ENCODE data around the gene APCDD1L. TPM values are rescaled to one million over a fixed set of nuclear protein-coding genes. Genes with fewer than 3 reads are reported as not detected.

The APCDD1L gene
- total and polyA plus RNA-seq, 2 of the 8 experiments (the other 6 are each of a cell fraction or from before 2014, with no cell fraction given), result 0.83 to 3.1 TPM

DNA sequence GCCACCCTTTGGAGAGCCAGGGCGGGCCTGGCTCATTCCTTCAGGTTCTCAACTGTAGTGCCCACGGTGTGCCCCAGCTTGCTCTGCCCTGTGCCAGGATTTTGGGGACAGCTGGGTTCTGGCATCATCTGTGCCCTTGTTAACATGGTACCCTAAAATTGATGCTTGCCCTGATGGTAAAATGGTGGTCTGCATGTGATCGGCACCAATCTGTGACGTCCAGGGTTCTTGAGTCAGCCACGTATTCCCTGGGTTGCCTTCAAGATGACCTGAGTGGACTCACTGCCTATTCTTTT lies 31.2 kb upstream of the APCDD1L start:
- H2AK5ac ChIP-seq (ENCODE audit: low read depth, low read length), result no peak overlapping the region
- no peaks in the 10 kb centered on the region for H3K23me2 ChIP-seq (ENCODE audit: low read depth, low read length)
- H3K4me1 ChIP-seq (replicated peaks in 1 of 4; ENCODE audit: control insufficient read depth in 3 of 4, insufficient read depth in 4 of 4, low read length in 3 of 4), result no peaks in the 10 kb centered on the region; a peak in 1 of 7 replicates
- no peak overlapping the region for H3K14ac ChIP-seq (ENCODE audit: insufficient read length)
- no peak overlapping the region; the same call in 1 of the 2 replicates for H4K8ac ChIP-seq (ENCODE audit: extremely low read depth, insufficient read depth, low read length)
- no peak overlapping the region for H3K4me3 ChIP-seq (ENCODE audit: extremely low read depth in 1 of 4, insufficient read depth in 2 of 4, low read depth in 3 of 4, low read length in 4 of 4)
- H4K5ac ChIP-seq (ENCODE audit: insufficient read length, low read depth, low read length), result no peak overlapping the region
- WGBS, 2 experiments (ENCODE audit: extremely low coverage in 1 of 2, insufficient coverage in 1 of 2, insufficient read length in 1 of 2, insufficient replicate concordance in 2 of 2, low coverage in 1 of 2, low lambda C conversion rate in 2 of 2, missing lambda C conversion rate in 1 of 2), result 91% methylated on average over 5 of the region's 5 CpGs; no CpG with 5 or more reads in 1 of the 2 experiments
- H3K9ac ChIP-seq (replicated peaks in 1 of 4; ENCODE audit: extremely low read depth in 1 of 4, low read depth in 3 of 4, low read length in 3 of 4), result no peak overlapping the region
- H3K23ac ChIP-seq (ENCODE audit: insufficient read length), result no peak overlapping the region
- H2BK12ac ChIP-seq (ENCODE audit: low read depth, low read length), result no peak overlapping the region
- H2AFZ ChIP-seq (ENCODE audit: low read length), result no peak overlapping the region
- H4K91ac ChIP-seq (replicated peaks; ENCODE audit: insufficient read length, low read length), result no peak overlapping the region
- no peaks in the 10 kb centered on the region for H3K79me2 ChIP-seq (ENCODE audit: control insufficient read depth in 1 of 2, insufficient read depth in 2 of 2, low read length in 2 of 2)
- H2BK120ac ChIP-seq (replicated peaks; ENCODE audit: low read depth, low read length), result no peak overlapping the region
- H3K18ac ChIP-seq (ENCODE audit: extremely low read depth, low read length), result no peak overlapping the region
- H3K4me2 ChIP-seq (ENCODE audit: insufficient read depth in 1 of 2, low read depth in 2 of 2, low read length in 2 of 2), result no peak overlapping the region
- FAIRE-seq (no peak), DNase-seq (ENCODE audit: low read depth in 1 of 2, low spot score in 2 of 2) (peak in 1 of 2 experiments; percentile 34)
- H3K56ac ChIP-seq (replicated peaks; ENCODE audit: insufficient read length, low read depth, low read length), result no peak overlapping the region
- CTCF ChIA-PET (ENCODE audit: partially characterized antibody), result interaction anchor here (0.5 kb wide), 1 partner anchor 306 kb away, joined by 3 read pairs; the partner anchor contains the start of gene GNAS
- no peak overlapping the region for H2BK15ac ChIP-seq (ENCODE audit: low read length)
- no peaks in the 10 kb centered on the region for H3K9me3 ChIP-seq (ENCODE audit: insufficient read depth in 2 of 2, low read depth in 1 of 2, low read length in 1 of 2)
- no peak overlapping the region for H2BK20ac ChIP-seq (ENCODE audit: low read length)
- no peaks in the 10 kb centered on the region for H3K27me3 ChIP-seq (replicated peaks in 1 of 4; ENCODE audit: control insufficient read depth in 3 of 4, extremely low read depth in 1 of 4, insufficient read depth in 3 of 4, low read length in 3 of 4)
- no peak overlapping the region for H2BK5ac ChIP-seq (ENCODE audit: low read depth, low read length)
- no peaks in the 10 kb centered on the region for H3K79me1 ChIP-seq (ENCODE audit: low read depth, low read length)
- no peak overlapping the region for H3K27ac ChIP-seq (ENCODE audit: low read depth, low read length)
- no peaks in the 10 kb centered on the region for H3K36me3 ChIP-seq (ENCODE audit: control insufficient read depth in 2 of 4, insufficient read depth in 4 of 4, low read length in 3 of 4)
- POLR2A ChIA-PET (ENCODE audit: partially characterized antibody), result no interaction called here
- no peak overlapping the region for H3K4ac ChIP-seq (replicated peaks; ENCODE audit: insufficient read length, low read depth, low read length)
- no peaks in the 10 kb centered on the region for H4K20me1 ChIP-seq (replicated peaks in 1 of 2; ENCODE audit: control insufficient read depth in 1 of 2, insufficient read depth in 2 of 2, low read length in 2 of 2)
- TF ChIP-seq USF2 (IDR thresholded peaks at IDR 0.05; ENCODE audit: low read length) (no peak), SP1 (IDR thresholded peaks at IDR 0.05; ENCODE audit: low read depth, low read length) (no peak), RFX5 (IDR thresholded peaks at IDR 0.05; ENCODE audit: borderline replicate concordance, low read depth, low read length) (no peak), NANOG (IDR thresholded peaks at IDR 0.05; ENCODE audit: insufficient read depth, low read depth, low read length, poor library complexity, severe bottlenecking) (no peak), SRF (IDR thresholded peaks at IDR 0.05; ENCODE audit: low read depth, low read length) (no peak), BCL11A (IDR thresholded peaks at IDR 0.05; ENCODE audit: low read depth in 2 of 2, low read length in 2 of 2) (no peak), EP300 (IDR thresholded peaks at IDR 0.05; ENCODE audit: borderline replicate concordance in 1 of 2, low read depth in 2 of 2, low read length in 2 of 2) (no peak), BRCA1 (IDR thresholded peaks at IDR 0.05; ENCODE audit: low read depth, low read length) (no peak), EGR1 (IDR thresholded peaks at IDR 0.05; ENCODE audit: borderline replicate concordance, low read depth, low read length) (no peak), JUND (IDR thresholded peaks at IDR 0.05; ENCODE audit: low read length) (no peak), POLR2AphosphoS5 (IDR thresholded peaks at IDR 0.05; ENCODE audit: low read depth, low read length) (no peak), RNF2 (IDR thresholded peaks at IDR 0.05; ENCODE audit: borderline replicate concordance, low read depth, low read length, missing control alignments, poor library complexity, severe bottlenecking) (no peak)
- TF ChIP-seq, protein P1, sequence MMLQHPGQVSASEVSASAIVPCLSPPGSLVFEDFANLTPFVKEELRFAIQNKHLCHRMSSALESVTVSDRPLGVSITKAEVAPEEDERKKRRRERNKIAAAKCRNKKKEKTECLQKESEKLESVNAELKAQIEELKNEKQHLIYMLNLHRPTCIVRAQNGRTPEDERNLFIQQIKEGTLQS (IDR thresholded peaks at IDR 0.05; ENCODE audit: insufficient read depth, low read depth, low read length), result no peak
